HG02798 (cell line): ENCODE results near the gene HIPK4.
A peak's percentile ranks its signal among the peaks of the same experiment; 100 is the strongest.

Source experiments
- ATAC-seq: cut with Tn5 transposase; IDR thresholded peaks from one replicate; pipeline ENCODE4 v1.9.1; 2021; ENCODE audit warnings: mild to moderate bottlenecking; ENCODE audit not compliant: unreplicated experiment, poor library complexity

HIPK4 gene

DNA sequence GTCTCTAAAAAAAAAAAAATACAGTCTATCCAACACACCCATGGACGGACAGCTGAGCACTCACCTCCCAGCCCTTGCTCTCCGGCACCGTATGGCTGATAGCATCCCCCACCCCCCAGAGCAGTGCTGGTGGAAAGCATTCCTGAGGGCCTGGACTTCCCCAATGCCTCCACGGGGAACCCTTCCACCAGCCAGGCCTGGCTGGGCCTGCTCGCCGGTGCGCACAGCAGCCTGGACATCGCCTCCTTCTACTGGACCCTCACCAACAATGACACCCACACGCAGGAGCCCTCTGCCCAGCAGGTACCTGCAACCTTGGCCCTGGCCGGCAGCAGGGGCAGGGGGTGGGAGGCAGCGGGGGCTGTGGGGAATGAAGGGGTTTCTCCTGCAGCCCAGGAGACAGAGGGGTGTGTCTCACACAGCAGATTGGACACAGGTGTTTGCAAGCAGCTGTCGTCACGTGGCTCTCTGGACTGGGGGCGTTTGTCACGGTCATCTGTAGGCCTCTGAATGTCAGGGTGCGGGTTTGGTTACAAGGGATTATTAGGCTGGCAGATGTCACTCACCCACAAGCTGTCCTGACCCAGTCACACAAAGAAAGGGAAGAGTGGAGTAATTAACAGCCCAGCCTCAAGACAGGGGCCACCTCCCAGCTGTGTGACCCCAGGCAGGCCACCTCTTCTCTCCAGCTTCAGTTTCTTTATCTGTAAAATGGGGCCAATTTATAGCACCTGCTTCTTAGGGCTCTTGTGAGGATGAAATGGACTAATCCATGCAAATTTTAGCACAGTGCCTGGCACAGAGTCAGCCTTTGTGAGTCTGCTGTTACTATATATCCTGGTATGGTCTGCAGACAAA is 22.2 kb downstream of the HIPK4 start:
- no peak for ATAC-seq

- ATAC-seq = no peak
These were observed 23.1 kb downstream of the HIPK4 start for GRCh38 chr19:40366697-40367561.

GRCh38 chr19:40365613-40366401 is 24.2 kb downstream of the HIPK4 start:
- no peak for ATAC-seq

DNA sequence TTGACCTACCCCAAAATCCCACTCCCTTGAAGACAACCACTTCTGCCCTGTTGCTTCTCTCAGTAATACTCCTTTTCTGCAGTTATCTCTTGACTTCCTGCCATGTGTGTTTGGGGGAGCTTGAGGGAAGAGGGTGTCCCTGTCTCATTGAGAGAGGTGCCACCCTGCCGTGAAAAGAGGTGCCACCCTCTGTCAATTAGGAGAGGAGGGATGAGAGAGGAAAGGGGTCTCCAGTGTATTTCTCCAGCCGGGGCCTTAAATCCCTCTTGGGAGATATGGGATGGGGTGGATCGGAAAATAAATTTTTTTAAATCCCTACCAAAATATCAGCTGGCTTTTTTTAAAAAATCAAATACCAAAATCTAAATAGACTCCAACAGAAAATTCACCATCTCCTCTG is 25.0 kb downstream of the HIPK4 start:
- no peak for ATAC-seq

GRCh38 chr19:40363069-40363468 is 26.9 kb downstream of the HIPK4 start:
- ATAC-seq = no peak

GRCh38 chr19:40362160-40362559 is 27.8 kb downstream of the HIPK4 start:
- ATAC-seq = no peak

DNA sequence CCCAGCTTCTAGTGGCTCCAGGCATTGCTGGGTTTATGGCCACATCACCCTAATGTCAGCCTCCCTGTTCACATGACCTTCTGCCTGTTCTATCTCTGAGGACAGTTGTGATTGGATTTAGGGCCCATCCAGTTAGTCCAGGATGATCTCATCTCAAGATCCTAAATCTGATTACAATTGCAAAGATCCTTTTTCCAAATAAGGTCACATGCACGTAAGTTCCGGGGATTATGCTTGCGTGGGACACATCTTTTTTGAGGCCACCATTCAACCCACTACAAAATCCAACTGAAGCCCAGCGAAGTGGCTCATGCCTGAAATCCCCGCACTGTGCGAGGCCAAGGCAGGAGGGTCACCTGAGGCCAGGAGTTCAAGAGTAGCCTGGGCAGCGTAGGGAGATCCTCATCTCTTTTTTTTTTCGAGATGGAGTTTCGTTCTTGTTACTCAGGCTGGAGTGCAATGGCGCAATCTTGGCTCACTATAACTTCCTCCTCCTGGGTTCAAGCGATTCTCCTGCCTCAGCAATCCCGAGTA is 29.2 kb downstream of the HIPK4 start:
- no peak for ATAC-seq

GRCh38 chr19:40360020-40360707 is 29.8 kb downstream of the HIPK4 start:
- ATAC-seq = no peak

DNA sequence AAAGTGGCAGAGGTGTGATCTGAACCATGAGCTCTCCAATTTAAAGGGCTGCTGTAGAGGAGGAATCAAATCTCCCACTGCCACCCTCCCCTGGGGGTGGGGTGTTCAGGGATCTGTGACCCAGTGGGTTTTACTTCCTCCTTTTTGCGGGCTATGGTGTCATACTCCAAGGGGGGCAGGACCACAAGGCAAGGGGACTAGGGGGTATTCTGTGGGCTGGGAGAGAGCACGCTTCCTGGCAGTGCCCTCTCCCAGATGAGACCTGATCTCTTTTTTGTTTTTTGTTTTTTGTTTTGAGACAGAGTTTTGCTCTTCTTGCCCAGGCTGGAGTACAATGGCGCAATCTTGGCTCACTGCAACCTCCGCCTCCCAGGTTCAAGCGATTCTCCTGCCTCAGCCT is 31.2 kb downstream of the HIPK4 start:
- ATAC-seq = no peak

GRCh38 chr19:40357640-40358039 is 32.3 kb downstream of the HIPK4 start:
- ATAC-seq = no peak

- ATAC-seq = no peak
These were observed 33.0 kb downstream of the HIPK4 start for GRCh38 chr19:40356681-40357595.

GRCh38 chr19:40355975-40356680 is 33.9 kb downstream of the HIPK4 start:
- ATAC-seq = no peak

DNA sequence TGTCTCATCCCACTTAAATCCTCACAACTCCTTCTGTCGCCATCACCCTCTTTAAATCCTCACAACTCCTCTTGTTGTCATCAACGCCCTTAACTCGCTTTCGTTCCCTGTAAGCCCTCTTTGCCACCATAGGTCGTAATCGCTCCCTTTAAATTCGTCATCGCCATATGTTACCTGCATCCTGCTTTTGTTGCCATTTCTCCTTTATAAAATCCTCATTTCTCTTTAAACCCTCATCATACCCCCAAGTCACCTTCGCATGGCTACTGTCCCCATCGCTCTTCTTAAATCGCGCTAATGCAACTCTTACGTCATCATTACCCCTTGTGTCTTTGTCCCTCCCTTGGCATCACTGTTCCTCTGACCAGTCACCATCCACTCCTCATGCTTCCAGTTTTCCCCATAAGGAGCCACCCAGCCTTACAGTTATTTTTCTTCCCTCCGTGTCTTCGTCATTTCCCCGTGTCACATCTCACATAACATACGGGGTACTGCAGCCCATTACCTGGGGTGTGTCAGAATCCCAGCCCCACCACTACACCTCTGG is 40.9 kb downstream of the HIPK4 start:
- ATAC-seq = no peak

GRCh38 chr19:40348125-40348913 is 41.7 kb downstream of the HIPK4 start, which contains the start of the genes C19orf47 and PLD3:
TSS of gene C19orf47 (minus strand) at chr19:40348397. CDS start at chr19:40341857, 6,540 bp downstream.
TSS of gene PLD3 (plus strand) at chr19:40348695. CDS start at chr19:40366484, 17,789 bp downstream.
- peak; percentile 95 for ATAC-seq

DNA sequence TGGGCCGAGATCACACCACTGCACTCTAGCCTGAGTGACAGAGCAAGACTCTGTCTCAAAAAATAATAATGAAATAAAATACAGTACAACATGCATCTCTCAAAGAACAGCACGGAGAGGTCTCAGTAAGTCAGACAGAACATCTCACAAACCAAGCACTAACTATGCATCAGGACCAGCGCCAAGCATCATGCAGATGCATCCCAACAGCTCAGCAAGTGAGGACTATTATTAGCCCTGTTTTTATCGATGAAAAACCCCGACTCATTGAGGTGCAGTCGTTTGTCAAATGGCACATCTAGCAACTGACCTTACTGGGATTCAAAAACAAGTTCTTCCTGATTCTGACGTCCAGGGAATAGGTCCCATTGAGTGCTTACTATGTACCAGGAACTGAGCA is 45.6 kb downstream of the HIPK4 start:
- ATAC-seq = no peak

DNA sequence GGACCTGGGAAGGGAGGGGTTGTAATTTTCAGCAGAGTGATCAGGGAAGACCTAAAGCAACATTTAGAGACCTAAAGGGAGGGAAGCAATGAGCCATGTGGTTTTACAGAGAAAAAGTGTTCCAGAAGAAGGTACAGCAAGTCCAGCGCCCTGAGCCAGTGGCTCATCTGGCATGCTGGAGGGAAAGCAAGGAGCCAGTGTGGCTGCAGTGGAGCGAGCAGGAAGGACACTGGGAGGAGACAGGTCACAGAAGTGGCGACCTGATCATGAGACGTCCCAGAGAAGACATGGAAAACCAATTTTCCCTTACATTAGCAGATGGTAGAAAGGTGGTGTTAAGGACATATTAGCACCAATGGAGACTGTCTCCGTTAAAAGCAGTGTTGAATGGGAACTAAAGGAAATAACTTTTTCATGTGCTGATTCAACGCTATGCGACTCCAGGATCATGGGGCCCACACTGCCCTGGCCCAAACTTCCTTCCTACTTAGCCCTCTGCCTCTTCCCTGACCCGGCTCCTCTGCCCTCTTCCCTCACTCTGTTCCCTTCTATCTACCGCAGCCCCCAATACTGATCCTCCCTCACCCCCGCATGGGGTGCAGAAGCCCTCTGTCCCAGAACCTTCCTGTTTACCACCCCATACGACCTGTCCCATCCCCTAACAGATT is 47.2 kb downstream of the HIPK4 start:
- ATAC-seq = no peak
